CD14-positive monocyte (primary cell): ENCODE results near the gene CIB4. TPM values are rescaled to one million over a fixed set of nuclear protein-coding genes. Genes with fewer than 3 reads are reported as not detected.
A peak's percentile ranks its signal among the peaks of the same experiment; 100 is the strongest.

ENCODE experiments used
- DNase-seq, 3 donors: peaks; one replicate each; pipeline ENCODE4 v3.0.0-alpha.2; 2011 to 2022
- H2AFZ ChIP-seq: 2 replicates; pipeline ENCODE4 v1.6.0; 2012; ENCODE audit warnings: mild to moderate bottlenecking, low read depth, low read length, inconsistent platforms; ENCODE audit not compliant: insufficient read depth, poor library complexity, severe bottlenecking
- H3K27ac ChIP-seq, 2 donors: 1 replicate in 1 of 2; 2 replicates in 1 of 2; pipeline ENCODE4 v1.5.1; 2012 to 2013; ENCODE audit warnings: low read length in 2 of 2, control low read depth in 1 of 2, inconsistent platforms in 1 of 2, low read depth in 1 of 2, mild to moderate bottlenecking in 1 of 2
- H3K27me3 ChIP-seq, 2 donors: one replicate each; pipeline versions ENCODE4 v1.6.0 to v1.6.1; 2011 to 2013; ENCODE audit warnings: low read length in 2 of 2; ENCODE audit not compliant: control insufficient read depth in 2 of 2, insufficient read depth in 2 of 2
- H3K36me3 ChIP-seq, 2 donors: replicated peaks in 1 of 2; 1 replicate in 1 of 2; 2 replicates in 1 of 2; pipeline versions ENCODE4 v1.5.1 to v1.6.1; 2012 to 2013; ENCODE audit warnings: low read length in 2 of 2, control low read depth in 1 of 2, inconsistent platforms in 1 of 2, mild to moderate bottlenecking in 1 of 2; ENCODE audit not compliant: insufficient read depth in 2 of 2, control insufficient read depth in 1 of 2
- H3K4me1 ChIP-seq, 2 donors: 1 replicate in 1 of 2; 2 replicates in 1 of 2; pipeline versions ENCODE4 v1.5.1 to v1.6.1; 2012 to 2013; ENCODE audit warnings: low read length in 2 of 2, control low read depth in 1 of 2, inconsistent platforms in 1 of 2, mild to moderate bottlenecking in 1 of 2, moderate library complexity in 1 of 2; ENCODE audit not compliant: insufficient read depth in 2 of 2, control insufficient read depth in 1 of 2
- H3K4me2 ChIP-seq: replicated peaks from 2 replicates; pipeline ENCODE3; 2012; ENCODE audit warnings: low read length, moderate library complexity, mild to moderate bottlenecking; ENCODE audit not compliant: poor library complexity, severe bottlenecking; ENCODE audit errors: extremely low read depth
- H3K4me3 ChIP-seq, 3 experiments: fragments of 200-600 bp in 1 of 3; sonication (generic) in 1 of 3; replicated peaks in 1 of 3; 1 replicate in 2 of 3; 2 replicates in 1 of 3; pipeline ENCODE4 v1.5.1; 2011 to 2013; ENCODE audit warnings: low read length in 3 of 3, mild to moderate bottlenecking in 3 of 3, control low read depth in 2 of 3, low read depth in 2 of 3, inconsistent platforms in 1 of 3, moderate library complexity in 1 of 3
- H3K79me2 ChIP-seq: 2 replicates; pipeline ENCODE4 v1.6.0; 2012; ENCODE audit warnings: mild to moderate bottlenecking, control low read depth, inconsistent platforms, low read length, moderate library complexity; ENCODE audit not compliant: insufficient read depth
- H3K9ac ChIP-seq: 2 replicates; pipeline ENCODE4 v1.6.0; 2017; ENCODE audit warnings: low read length, mild to moderate bottlenecking; ENCODE audit not compliant: insufficient read depth, poor library complexity, severe bottlenecking
- H3K9me3 ChIP-seq, 2 donors: replicated peaks in 1 of 2; 1 replicate in 1 of 2; 2 replicates in 1 of 2; pipeline versions ENCODE4 v1.5.1 to v1.6.1; 2012 to 2013; ENCODE audit warnings: low read length in 2 of 2, control low read depth in 1 of 2; ENCODE audit not compliant: control insufficient read depth in 1 of 2, insufficient read depth in 1 of 2
- H4K20me1 ChIP-seq: 2 replicates; pipeline ENCODE4 v1.6.0; 2012; ENCODE audit warnings: mild to moderate bottlenecking, low read length, control low read depth, moderate library complexity; ENCODE audit not compliant: insufficient read depth
- H3K27ac Mint-ChIP-seq, 7 donors: one replicate each; pipeline ENCODE4 v1.8.0; 2020; ENCODE audit warnings: mild to moderate bottlenecking in 7 of 7, mixed read lengths in 7 of 7, moderate library complexity in 6 of 7, inconsistent platforms in 2 of 7
- H3K27me3 Mint-ChIP-seq, 3 donors: one replicate each; pipeline ENCODE4 v1.8.0; 2021 to 2022; ENCODE audit warnings: low read depth in 3 of 3, mild to moderate bottlenecking in 3 of 3, mixed read lengths in 3 of 3, moderate library complexity in 3 of 3, inconsistent platforms in 1 of 3
- H3K36me3 Mint-ChIP-seq, 2 donors: one replicate each; pipeline ENCODE4 v1.8.0; 2020; ENCODE audit warnings: mixed read lengths in 2 of 2, inconsistent platforms in 1 of 2, mild to moderate bottlenecking in 1 of 2
- H3K4me1 Mint-ChIP-seq: one replicate; pipeline ENCODE4 v1.8.0; 2020; ENCODE audit warnings: mild to moderate bottlenecking, mixed read lengths
- H3K4me3 Mint-ChIP-seq, 2 donors: one replicate each; pipeline ENCODE4 v1.8.0; 2020; ENCODE audit warnings: mild to moderate bottlenecking in 2 of 2, mixed read lengths in 2 of 2, moderate library complexity in 1 of 2
- H3K9me3 Mint-ChIP-seq, 7 donors: one replicate each; pipeline ENCODE4 v1.8.0; 2020 to 2022; ENCODE audit warnings: mixed read lengths in 7 of 7, mild to moderate bottlenecking in 6 of 7, moderate library complexity in 6 of 7, inconsistent platforms in 2 of 7
- WGBS: methylation state at CpG from one replicate; pipeline ENCODE4 v1.1.5; 2013; ENCODE audit warnings: missing lambda C conversion rate; ENCODE audit not compliant: insufficient coverage; 5-methylcytosine and 5-hydroxymethylcytosine counted together
- intact Hi-C, 2 donors: fragments of 100-400 bp; cut with micrococcal nuclease; formaldehyde crosslinking; loops; one replicate each; pipeline versions ENCODE4 v1.15.0 to v1.15.1; 2023
- polyA plus RNA-seq, 3 donors: library from polyadenylated mRNA; depleted of rRNA in 1 of 3; unstranded in 2 of 3; stranded (reverse) in 1 of 3; fragments of 300-500 nt in 2 of 3; fragments of >200 nt in 1 of 3; fragmentation: Illumina TruSeq in 2 of 3; gene quantifications; 1 replicate in 2 of 3; 2 replicates in 1 of 3; pipeline ENCODE4 v1.2.3, GENCODE V29; 2012 to 2021
- TF ChIP-seq, protein P1 (sequence below): fragments of 200-600 bp; IDR thresholded peaks from one replicate; pipeline ENCODE4 v1.8.0; 2022; ENCODE audit warnings: antibody characterized with exemption, mild to moderate bottlenecking

CIB4 gene
- polyA plus RNA-seq, 3 donors, result not detected

DNA sequence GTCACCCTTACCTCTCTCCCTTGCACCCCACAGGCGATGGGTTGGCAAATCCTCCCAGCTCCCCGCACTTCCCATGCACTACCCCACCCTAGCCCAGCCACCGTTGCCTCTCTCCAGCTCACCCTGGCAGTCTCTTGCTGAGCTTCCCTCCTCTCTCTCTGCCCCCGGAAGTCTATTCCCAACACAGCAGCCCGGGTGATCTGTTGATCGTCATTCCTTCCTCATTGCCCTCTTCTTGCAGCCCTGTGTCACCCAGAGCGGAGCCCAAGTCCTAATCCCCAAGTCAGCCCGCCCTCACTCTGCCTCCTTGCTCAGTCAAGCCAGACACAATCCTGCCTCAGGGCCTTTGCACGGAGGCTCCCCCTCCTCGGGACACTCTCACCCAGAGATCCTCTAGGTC is 55.2 kb downstream of the CIB4 start:
- Mint-ChIP-seq H3K27me3 (peaks cover 5 to 7% (median 6%) of the 10 kb centered on the region in 3 donors), H3K4me3 (no peak overlapping the region), H3K27ac (peak overlapping the region in 1 of 7 donors; percentile 39), H3K4me1 (no peaks in the 10 kb centered on the region), H3K36me3 (no peaks in the 10 kb centered on the region), H3K9me3 (peaks cover 5 to 15% (median 8%) of the 10 kb centered on the region in 7 donors)
- Histone ChIP-seq H3K9me3 (peaks cover 10 to 16% of the 10 kb centered on the region in 2 donors), H3K79me2 (no peaks in the 10 kb centered on the region), H3K4me1 (no peaks in the 10 kb centered on the region), H2AFZ (no peak overlapping the region), H3K4me2 (no peak overlapping the region), H3K27me3 (no peaks in the 10 kb centered on the region), H3K36me3 (no peaks in the 10 kb centered on the region), H3K9ac (no peak overlapping the region), H4K20me1 (no peaks in the 10 kb centered on the region), H3K4me3 (no peak overlapping the region), H3K27ac (no peak overlapping the region)
- TF ChIP-seq, protein P1, sequence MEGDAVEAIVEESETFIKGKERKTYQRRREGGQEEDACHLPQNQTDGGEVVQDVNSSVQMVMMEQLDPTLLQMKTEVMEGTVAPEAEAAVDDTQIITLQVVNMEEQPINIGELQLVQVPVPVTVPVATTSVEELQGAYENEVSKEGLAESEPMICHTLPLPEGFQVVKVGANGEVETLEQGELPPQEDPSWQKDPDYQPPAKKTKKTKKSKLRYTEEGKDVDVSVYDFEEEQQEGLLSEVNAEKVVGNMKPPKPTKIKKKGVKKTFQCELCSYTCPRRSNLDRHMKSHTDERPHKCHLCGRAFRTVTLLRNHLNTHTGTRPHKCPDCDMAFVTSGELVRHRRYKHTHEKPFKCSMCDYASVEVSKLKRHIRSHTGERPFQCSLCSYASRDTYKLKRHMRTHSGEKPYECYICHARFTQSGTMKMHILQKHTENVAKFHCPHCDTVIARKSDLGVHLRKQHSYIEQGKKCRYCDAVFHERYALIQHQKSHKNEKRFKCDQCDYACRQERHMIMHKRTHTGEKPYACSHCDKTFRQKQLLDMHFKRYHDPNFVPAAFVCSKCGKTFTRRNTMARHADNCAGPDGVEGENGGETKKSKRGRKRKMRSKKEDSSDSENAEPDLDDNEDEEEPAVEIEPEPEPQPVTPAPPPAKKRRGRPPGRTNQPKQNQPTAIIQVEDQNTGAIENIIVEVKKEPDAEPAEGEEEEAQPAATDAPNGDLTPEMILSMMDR, result no peak
- DNase-seq, result no peak
- WGBS, result 68% methylated on average over 10 of the region's 10 CpGs
- intact Hi-C loops, result no loop called here

DNA sequence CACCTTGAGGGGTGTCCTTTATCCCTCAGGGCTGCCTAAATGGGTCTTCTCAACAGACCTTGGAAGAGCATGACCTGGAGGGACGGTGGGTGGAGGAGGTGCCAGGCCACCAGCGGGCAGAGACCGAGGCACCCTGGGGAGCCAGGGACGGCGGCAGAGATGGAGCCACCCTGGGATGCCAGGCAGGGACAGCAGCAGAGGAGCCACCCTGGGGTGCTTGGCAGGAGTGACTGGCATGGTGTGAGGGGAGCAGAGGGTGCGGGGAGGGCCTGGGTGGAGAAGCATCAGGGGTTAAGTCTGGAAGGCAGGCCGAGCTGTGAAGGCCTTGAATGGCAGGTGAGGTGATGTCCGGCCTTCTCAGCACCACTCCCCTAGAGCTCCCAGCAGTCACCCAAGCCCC is 56.1 kb downstream of the CIB4 start:
- intact Hi-C loops, result no loop called here
- no peak for DNase-seq
- no peaks in the 10 kb centered on the region for H3K4me1 ChIP-seq
- H3K27ac Mint-ChIP-seq, result no peak overlapping the region
- no peak overlapping the region for H3K9ac ChIP-seq
- TF ChIP-seq, protein P1, result no peak
- H3K27me3 Mint-ChIP-seq, result peaks cover 4 to 9% (median 5%) of the 10 kb centered on the region in 3 donors
- H3K4me3 Mint-ChIP-seq, result no peak overlapping the region
- 97% methylated on average over 5 of the region's 8 CpGs for WGBS
- no peaks in the 10 kb centered on the region for H3K36me3 ChIP-seq
- H3K27ac ChIP-seq, result no peak overlapping the region
- no peaks in the 10 kb centered on the region for H3K36me3 Mint-ChIP-seq
- no peaks in the 10 kb centered on the region for H3K27me3 ChIP-seq
- peaks cover 5 to 15% (median 8%) of the 10 kb centered on the region in 7 donors for H3K9me3 Mint-ChIP-seq
- H3K4me1 Mint-ChIP-seq, result no peaks in the 10 kb centered on the region
- no peak overlapping the region for H2AFZ ChIP-seq
- H3K4me3 ChIP-seq, result no peak overlapping the region
- no peak overlapping the region for H3K4me2 ChIP-seq
- peaks cover 10 to 16% of the 10 kb centered on the region in 2 donors for H3K9me3 ChIP-seq
- no peaks in the 10 kb centered on the region for H4K20me1 ChIP-seq
- H3K79me2 ChIP-seq, result no peaks in the 10 kb centered on the region
